ENCODE data around the gene TBC1D5.
"Not testable (repeated sequence)": the region's sequence is repeated elsewhere in the genome, so short reads cannot be mapped to it uniquely, and the experiment has no call there.

TBC1D5 gene

DNA sequence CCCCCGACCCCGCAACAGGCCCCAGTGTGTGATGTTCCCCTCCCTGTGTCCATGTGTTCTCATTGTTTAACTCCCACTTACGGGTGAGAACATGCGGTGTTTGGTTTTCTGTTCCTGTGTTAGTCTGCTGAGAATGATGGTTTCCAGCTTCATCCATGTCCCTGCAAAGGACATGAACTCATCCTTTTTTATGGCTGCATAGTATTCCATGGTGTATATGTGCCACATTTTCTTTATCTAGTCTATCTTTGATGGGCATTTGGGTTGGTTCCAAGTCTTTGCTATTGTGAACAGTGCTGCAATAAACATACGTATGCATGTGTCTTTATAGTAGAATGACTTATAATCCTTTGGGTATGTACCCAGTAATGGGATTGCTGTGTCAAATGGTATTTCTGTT, 349.9 kb downstream of the TBC1D5 start:
- DNase-seq, result not testable (repeated sequence)

DNA sequence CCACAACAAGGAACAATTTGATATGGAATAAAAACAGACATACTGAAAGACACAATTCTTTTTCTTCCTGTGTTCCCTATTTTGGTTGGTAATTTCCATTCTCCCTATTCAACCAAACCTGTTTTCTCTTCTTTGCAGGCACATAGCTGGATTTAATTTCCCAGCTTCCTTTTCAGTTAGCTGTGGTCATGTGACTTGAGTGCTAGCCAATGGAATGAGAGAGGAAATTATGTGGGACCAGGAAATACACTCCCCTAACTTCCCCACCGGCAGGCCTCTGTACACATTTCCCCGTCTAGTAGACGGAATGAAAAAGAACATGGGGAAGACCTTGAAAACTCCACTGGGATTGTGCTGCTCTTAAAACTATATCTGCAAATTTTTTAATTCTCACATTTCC, 351.6 kb downstream of the TBC1D5 start:
- no peak for DNase-seq

DNA sequence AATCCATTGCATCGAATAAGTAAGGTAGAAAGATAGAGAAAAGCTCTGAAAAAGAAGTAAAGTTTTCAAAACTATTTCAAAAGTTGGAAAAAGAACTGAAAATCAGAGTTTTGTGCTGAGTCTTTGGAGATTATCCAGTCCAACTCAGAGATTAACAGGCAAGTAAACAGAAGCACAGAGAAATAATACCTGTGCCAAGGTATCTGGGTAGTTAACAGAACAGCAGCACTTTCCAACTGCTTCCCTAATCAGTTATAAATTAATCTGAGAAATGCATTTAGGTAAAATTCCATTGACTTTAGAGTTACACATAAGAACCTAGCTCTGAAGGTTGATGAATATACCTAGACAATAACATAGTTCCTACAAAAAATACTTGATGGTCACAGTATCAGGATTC, 355.3 kb downstream of the TBC1D5 start:
- DNase-seq, result no peak

DNA sequence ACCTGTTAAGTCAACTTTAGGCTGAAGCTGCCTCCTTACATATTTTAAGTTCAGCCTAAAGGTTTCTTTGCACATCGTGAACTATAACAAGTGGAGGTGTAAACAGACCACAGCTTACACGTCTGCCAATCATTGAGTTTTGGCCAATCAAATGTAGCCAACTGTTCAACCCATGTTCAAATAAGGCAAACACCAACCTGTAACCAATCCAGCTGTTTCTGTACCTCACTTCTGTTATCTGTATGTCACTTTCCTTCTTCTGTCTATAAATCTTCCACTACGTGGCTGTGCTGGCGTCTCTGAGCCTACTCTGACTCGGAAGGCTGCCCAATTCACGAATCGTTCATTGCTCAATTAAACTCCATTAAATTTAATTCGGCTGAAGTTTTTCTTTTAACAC, 356.0 kb downstream of the TBC1D5 start:
- no peak for DNase-seq

DNA sequence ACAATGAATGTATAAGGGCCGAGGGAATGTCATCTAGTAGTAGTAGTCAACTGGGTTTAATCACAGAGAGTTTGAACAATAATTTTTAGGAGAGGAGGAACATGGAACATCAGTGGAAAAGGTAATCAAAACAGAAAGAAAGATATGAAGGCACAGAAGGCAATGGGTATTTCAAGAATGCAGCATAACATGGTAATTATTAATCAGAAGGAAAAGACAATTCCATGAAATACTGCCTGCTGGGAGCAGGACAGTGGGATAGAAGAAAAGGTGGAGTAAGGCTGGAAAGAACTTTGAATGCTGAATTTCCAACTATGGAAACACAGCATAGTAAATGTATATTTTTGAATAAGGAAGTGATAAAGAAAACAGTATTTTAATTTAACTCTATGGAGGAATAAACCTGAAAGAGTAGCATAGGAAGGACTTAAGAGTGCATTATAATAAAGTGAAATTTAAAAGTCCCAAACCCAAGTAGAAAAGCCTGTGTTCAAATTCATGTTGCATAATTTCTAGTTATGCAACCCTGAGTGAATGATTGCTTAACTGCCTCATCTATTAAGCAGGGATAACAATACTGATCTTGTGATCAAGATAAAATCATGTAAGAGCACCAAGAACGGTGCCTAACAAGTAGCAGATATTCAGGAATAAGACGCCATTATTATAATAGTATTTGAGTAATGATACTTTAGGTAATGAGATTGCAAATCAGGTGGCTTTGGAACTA, 357.7 kb downstream of the TBC1D5 start:
- DNase-seq, result no peak

- DNase-seq, result no peak
Measured at GRCh38 chr3:17373304-17373703, 369.1 kb downstream of the TBC1D5 start.

- DNase-seq, result no peak
Measured at GRCh38 chr3:17372362-17373210, 369.8 kb downstream of the TBC1D5 start.

GRCh38 chr3:17369973-17370372, 372.5 kb downstream of the TBC1D5 start:
- DNase-seq, result no peak

DNA sequence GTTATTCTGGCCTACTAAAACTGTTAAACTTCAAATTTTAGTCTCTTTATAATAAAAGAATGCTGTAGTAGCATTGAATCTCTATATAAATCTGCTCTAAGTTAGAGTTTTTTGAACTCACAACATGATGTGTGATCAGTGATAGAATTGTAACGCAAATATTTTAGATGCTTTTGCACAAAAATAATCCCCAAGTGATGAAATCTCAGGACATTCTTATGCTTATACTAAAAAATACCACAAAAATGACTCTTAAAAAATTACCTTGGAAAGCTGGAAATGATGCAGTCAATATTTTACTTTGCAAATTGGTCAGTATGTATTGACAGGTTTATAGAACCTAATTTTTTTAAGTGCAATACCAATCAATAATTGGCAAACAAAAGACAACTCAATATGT, 375.3 kb downstream of the TBC1D5 start:
- DNase-seq, result no peak

- DNase-seq, result no peak
Measured at GRCh38 chr3:17360991-17361390, 381.4 kb downstream of the TBC1D5 start.

DNA sequence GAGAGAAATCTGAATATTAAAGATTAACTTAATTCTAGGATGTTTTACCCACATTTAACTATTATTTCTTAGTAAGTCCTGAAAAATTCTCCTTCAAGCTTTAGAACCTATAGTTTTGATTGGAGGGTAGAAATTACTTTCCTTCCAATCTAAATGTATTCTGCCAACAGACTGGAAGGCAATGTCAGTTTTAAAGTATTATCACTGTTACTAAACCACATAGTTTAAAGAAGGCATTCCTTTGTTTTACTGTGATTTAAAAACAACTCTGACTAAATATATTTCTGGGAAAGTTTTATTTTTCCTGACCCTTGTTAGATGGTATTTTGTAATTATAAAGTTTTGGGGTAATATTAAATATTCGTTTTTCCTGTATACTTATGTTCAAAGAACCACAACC, 382.5 kb downstream of the TBC1D5 start:
- DNase-seq, result no peak

DNA sequence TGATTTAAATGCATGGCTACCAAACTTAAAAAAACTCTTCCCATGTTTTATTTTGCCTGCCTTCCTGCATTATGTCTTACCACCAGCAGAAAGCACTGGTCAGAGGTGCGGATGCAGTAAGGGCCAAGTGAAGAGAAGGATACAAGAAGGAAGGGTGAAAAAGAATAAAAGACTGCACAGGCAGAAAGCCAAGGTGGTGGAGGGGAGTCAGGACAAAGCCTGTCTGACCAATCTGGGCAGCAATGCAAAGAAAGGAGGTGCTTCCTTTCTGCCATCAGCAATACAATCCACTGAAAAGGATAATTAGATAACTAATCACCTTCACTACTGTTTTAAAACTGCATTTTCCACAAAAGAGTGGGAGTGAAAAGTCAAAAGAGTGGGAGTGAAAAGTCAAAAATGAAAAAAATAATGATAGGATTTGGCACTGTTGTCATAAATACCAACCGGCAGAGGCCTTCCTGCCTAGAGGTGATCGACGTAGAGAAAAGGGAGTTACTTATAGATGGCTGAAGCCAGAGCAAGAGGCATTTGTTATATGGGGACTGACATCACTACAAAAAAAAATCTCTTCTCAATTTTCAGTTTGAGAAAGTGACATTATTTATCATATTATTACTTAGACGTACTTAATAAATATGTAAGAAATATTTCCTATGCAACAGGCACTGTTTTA, 385.3 kb downstream of the TBC1D5 start:
- DNase-seq, result peak; percentile 42

GRCh38 chr3:17356585-17356984, 385.8 kb downstream of the TBC1D5 start:
- no peak for DNase-seq

- DNase-seq, result no peak
Measured at GRCh38 chr3:17355591-17355990, 386.8 kb downstream of the TBC1D5 start.

- DNase-seq, result no peak
Measured at GRCh38 chr3:17354341-17354740, 388.1 kb downstream of the TBC1D5 start.

- DNase-seq, result peak; percentile 47
Measured at GRCh38 chr3:17352620-17353019, 389.8 kb downstream of the TBC1D5 start.

GRCh38 chr3:17351193-17351592, 391.2 kb downstream of the TBC1D5 start:
- not testable (repeated sequence) for DNase-seq

DNA sequence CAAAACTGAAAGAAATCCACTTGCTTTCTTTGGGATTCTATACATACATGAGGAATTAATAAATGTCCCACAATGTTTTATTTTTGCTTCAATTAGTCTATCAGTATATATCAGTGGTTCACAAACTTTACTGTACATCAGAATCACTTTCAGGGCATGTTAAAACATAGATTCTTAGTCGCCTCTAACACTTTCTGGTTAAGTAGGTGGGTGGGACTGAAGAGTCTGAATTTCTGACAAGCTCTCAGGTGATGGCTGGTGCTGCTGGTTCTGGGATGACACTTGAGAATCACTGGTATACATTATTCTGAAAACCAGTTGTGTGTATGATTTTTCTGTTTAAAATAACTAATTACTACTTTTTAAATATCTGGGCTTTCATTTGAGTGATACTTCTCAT, 393.3 kb downstream of the TBC1D5 start:
- no peak for DNase-seq

DNA sequence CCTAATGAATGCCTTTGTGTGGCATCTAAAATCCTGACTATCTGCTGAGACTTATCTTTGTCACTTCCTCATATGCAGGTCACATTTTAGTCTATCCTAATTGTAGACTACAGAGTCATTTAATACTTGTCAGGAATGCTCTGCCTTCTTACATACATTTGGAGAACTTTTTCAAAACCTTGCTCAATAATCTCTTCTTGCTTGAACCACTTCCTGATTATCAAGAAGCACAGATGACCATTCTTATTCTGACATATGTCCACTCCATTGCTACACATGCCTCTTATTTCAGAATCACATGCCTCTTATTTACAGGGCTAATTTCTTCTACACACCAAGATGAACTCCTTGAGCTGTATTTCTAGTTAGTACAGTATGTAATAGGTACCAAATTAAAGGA, 400.3 kb downstream of the TBC1D5 start:
- DNase-seq, result no peak

DNA sequence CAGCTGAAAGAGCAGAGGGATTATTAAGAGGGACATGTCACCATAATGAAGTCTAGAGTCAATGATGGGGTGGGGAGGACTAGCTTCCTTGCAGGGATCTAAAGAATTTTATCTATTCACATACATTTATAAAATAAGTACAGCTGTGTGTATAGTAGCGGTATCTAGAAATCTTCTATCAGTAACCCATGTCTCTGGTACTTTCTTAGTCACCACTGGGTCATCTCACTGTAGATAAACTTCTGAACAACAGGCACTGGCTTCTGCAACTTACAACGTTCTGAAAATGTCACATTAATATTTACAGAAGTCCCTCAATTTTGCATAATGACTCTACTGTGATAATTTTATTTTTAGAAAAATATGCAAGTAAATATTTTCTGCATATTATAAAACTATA, 401.7 kb downstream of the TBC1D5 start:
- no peak for DNase-seq

DNA sequence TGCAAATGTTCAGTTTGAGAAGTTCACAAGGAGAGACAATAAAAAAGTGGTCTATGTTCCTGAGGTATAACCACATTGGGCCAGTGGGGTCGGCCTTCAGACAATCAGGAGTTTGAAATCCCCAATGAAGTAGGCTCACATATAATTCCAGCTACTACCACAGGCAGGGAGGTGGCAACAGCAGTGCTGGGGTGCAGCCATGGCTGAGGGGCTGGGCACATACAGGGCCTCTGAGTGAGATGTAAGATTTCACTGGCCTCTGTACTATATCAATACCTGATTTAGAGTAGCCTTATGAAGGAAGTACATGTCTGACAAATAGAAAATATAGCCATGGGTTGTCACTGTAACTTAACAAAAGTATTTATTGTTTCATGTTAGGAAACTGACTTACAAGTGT, 402.2 kb downstream of the TBC1D5 start:
- DNase-seq, result no peak

DNA sequence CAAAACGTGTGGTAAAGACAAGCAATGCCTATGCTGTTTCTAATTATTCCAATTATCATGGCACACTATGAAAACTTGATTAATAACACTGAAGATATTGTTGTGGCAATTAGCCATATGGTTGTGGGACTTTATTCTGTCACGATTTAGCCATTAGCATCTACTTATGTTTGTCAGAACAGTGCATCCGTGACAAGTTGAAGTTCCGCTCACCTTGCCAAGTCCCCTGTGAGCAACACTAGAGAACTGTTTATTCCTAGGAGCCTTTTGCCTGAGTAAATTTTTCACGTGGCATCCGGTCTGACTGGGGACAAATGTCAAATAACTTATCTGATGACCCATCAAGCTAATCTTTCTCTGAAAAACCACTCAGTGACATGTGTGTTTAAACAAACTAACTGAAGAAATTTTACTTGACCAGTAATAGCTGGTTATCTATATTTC, 403.3 kb downstream of the TBC1D5 start:
- DNase-seq, result no peak

DNA sequence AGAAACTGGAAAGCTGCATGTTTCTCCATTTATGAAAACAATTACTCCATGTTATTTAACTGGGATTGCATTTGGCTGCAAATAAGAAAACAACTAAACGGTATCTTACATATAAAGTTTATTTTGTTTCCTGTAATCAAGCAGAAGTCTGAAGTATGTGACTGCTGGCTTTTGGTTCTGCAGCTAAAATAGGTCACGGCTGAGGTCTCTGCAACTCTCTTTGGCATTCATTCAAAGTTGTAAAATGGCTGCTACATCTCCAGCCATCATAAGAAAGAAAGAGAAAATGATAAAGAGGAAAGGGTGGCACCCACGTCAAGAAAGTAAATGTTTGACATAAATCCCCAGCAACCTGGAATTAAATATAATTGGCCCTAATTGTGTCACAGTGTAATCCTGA, 406.1 kb downstream of the TBC1D5 start:
- DNase-seq, result peak; percentile 3

DNA sequence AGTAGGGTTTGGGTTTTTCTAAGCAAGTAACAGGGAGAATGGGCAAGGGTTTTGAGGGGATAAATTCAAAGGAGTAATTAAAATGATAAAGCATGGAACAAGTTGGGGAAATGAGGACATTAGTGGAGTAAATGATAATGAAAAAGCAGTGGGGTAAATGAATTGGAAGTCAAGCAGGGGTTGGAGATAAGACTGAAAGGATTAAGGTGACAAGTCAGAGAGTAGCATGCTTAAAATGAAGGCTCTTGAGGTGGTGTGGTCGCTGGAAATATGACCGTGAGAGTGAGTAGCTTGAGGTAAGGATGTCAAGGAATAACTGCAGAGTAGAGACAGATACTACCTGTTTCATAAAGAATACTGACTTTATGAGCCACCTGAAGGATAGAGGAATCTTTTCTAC, 408.5 kb downstream of the TBC1D5 start:
- no peak for DNase-seq
